HepG2 (cell line): ENCODE results near the gene BLOC1S4. TPM values are rescaled to one million over a fixed set of nuclear protein-coding genes. Genes with fewer than 3 reads are reported as not detected.

Source experiments
- ATM ChIP-seq: fragments of 450-650 bp; IDR thresholded peaks from 2 replicates; pipeline ENCODE4 v1.7.1; 2017; ENCODE audit warnings: mild to moderate bottlenecking, borderline replicate concordance
- CC2D1A ChIP-seq: sonication (generic); formaldehyde crosslinking; IDR thresholded peaks from 2 replicates; pipeline ENCODE4 v1.8.1; 2023; ENCODE audit warnings: mild to moderate bottlenecking, missing genetic modification reagents
- FOXK1 ChIP-seq: sonication (generic); formaldehyde crosslinking; IDR thresholded peaks from 2 replicates; pipeline ENCODE4 v1.4.0; 2020; ENCODE audit warnings: low read depth, missing genetic modification reagents, borderline replicate concordance
- GATAD1 ChIP-seq: IDR thresholded peaks from 2 replicates; pipeline ENCODE4 v1.6.1; 2016; ENCODE audit warnings: missing genetic modification reagents, missing compliant biosample characterization
- HMGA1 ChIP-seq: sonication (generic); formaldehyde crosslinking; conservative IDR thresholded peaks from 2 replicates; pipeline ENCODE4 v1.4.0; 2020; ENCODE audit warnings: missing genetic modification reagents
- MIER3 ChIP-seq: IDR thresholded peaks from 2 replicates; pipeline ENCODE4 v1.6.1; 2016; ENCODE audit warnings: missing compliant biosample characterization, borderline replicate concordance
- NPAS2 ChIP-seq: sonication (generic); formaldehyde crosslinking; IDR thresholded peaks from 2 replicates; pipeline ENCODE4 v1.8.0; 2022; ENCODE audit warnings: mild to moderate bottlenecking, missing genetic modification reagents, borderline replicate concordance
- RAD51 ChIP-seq: fragments of 450-650 bp; IDR thresholded peaks from 2 replicates; pipeline ENCODE4 v1.6.1; 2016; ENCODE audit warnings: borderline replicate concordance
- RFXANK ChIP-seq: IDR thresholded peaks from 2 replicates; pipeline ENCODE4 v1.6.1; 2016
- RFXAP ChIP-seq: sonication (generic); formaldehyde crosslinking; IDR thresholded peaks from 2 replicates; pipeline ENCODE4 v1.4.0; 2020; ENCODE audit warnings: missing genetic modification reagents, borderline replicate concordance
- SIX1 ChIP-seq: sonication (generic); formaldehyde crosslinking; IDR thresholded peaks from 2 replicates; pipeline ENCODE4 v1.4.0; 2020; ENCODE audit warnings: missing genetic modification reagents, borderline replicate concordance
- STAG1 ChIP-seq: sonication (generic); formaldehyde crosslinking; IDR thresholded peaks from 2 replicates; pipeline ENCODE4 v1.4.0; 2020; ENCODE audit warnings: missing genetic modification reagents
- ZMYM4 ChIP-seq: sonication (generic); formaldehyde crosslinking; IDR thresholded peaks from 2 replicates; pipeline ENCODE4 v1.8.1; 2023; ENCODE audit warnings: mild to moderate bottlenecking, missing genetic modification reagents
- ZNF224 ChIP-seq: sonication (generic); formaldehyde crosslinking; IDR thresholded peaks from 2 replicates; pipeline ENCODE4 v1.5.0; 2020; ENCODE audit warnings: mild to moderate bottlenecking, missing genetic modification reagents
- ZNF337 ChIP-seq: sonication (generic); formaldehyde crosslinking; IDR thresholded peaks from 2 replicates; pipeline ENCODE4 v1.5.1; 2020; ENCODE audit warnings: missing genetic modification reagents, low read depth, mild to moderate bottlenecking, borderline replicate concordance
- ZSCAN25 ChIP-seq: sonication (generic); formaldehyde crosslinking; IDR thresholded peaks from 2 replicates; pipeline ENCODE4 v1.8.0; 2022; ENCODE audit warnings: mild to moderate bottlenecking, missing genetic modification reagents
- polyA plus RNA-seq, 8 experiments: library from polyadenylated mRNA; depleted of rRNA in 3 of 8; stranded (reverse) in 7 of 8; unstranded in 1 of 8; fragments of >200 nt; fragmentation: Illumina TruSeq in 4 of 8; extraction: Trizol in 4 of 8; gene quantifications; 2 replicates each; pipeline versions ENCODE4 v1.2.1 to v1.2.3, GENCODE V29; 2011 to 2016; ENCODE audit warnings: low read depth in 4 of 8, missing spikeins in 1 of 8, mixed read lengths in 1 of 8; ENCODE audit not compliant: insufficient read depth in 1 of 8
- total RNA-seq, 5 experiments: library from RNA; depleted of rRNA; stranded (reverse); fragments of >200 nt; fragmentation: Illumina TruSeq; extraction: Trizol; gene quantifications; 2 replicates each; pipeline ENCODE4 v1.2.3, GENCODE V29; 2016; ENCODE audit warnings: low read depth in 1 of 5
- TF ChIP-seq, protein P1 (sequence below): sonication (generic); formaldehyde crosslinking; IDR thresholded peaks from 2 replicates; pipeline ENCODE4 v1.5.0; 2020; ENCODE audit warnings: mild to moderate bottlenecking, missing genetic modification reagents
- TF ChIP-seq, protein P2 (sequence below): sonication (generic); formaldehyde crosslinking; IDR thresholded peaks from 2 replicates; pipeline ENCODE4 v1.8.0; 2022; ENCODE audit warnings: missing genetic modification reagents, low read depth, mild to moderate bottlenecking, borderline replicate concordance
- TF ChIP-seq, protein P3 (sequence below): sonication (generic); formaldehyde crosslinking; IDR thresholded peaks from 2 replicates; pipeline ENCODE4 v1.8.1; 2023; ENCODE audit warnings: mild to moderate bottlenecking, inconsistent platforms, moderate library complexity, missing genetic modification reagents, borderline replicate concordance
- TF ChIP-seq, protein P4 (sequence below): IDR thresholded peaks from 2 replicates; pipeline ENCODE4 v1.6.1; 2016; ENCODE audit warnings: missing compliant biosample characterization, missing genetic modification reagents, borderline replicate concordance
- TF ChIP-seq, protein P5 (sequence below): sonication (generic); formaldehyde crosslinking; IDR thresholded peaks from 2 replicates; pipeline ENCODE4 v1.5.0; 2020; ENCODE audit warnings: missing genetic modification reagents
- TF ChIP-seq, protein P6 (sequence below): sonication (generic); formaldehyde crosslinking; IDR thresholded peaks from 2 replicates; pipeline ENCODE4 v1.5.0; 2020; ENCODE audit warnings: missing genetic modification reagents

BLOC1S4 gene
- total and polyA plus RNA-seq, 2 of the 13 experiments (the other 11 are each of a cell fraction or from before 2014, with no cell fraction given), result 15.5 to 20.9 TPM

DNA sequence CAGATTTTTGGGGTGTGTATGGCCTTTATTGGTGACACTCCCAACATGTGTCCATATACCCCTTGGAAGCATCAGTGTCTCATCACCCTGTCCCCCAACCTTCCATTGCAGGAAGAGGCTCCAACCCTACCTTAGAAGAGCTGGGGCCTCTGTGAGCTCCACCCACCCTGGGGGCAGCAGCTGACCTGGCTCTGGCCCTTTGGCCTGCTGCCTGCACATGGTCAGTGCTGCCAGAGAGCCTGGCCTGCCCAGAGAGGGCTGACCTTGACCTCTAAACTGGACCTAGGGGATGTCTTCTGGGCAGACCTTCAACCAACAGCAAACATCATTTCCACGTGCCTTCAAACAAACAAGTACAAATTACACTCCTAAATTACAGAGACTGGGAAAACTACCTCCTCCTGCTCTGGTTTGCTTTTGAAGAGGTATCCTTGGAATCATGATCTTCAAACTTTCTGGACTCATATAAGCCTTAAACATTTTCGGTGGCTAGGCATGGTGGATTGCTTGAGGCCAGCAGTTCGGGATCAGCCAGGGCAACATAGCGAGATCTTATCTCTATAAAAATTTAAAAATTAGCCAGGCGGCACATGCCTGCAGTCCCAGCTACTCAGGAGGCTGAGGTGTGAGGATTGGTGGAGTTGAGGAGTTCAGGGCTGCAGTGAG is 39.2 kb downstream of the BLOC1S4 start (continued):
- TF ChIP-seq ATM (no peak), ZSCAN25 (CRISPR knock-in tag) (peak; percentile 46; the same call in 1 of the 2 replicates), CC2D1A (CRISPR knock-in tag) (no peak), MIER3 (CRISPR knock-in tag) (peak; percentile 90; the same call in 1 of the 2 replicates), RFXAP (CRISPR knock-in tag) (peak; percentile 91), ZNF337 (CRISPR knock-in tag) (no peak), STAG1 (CRISPR knock-in tag) (peak; percentile 22; the same call in 1 of the 2 replicates), FOXK1 (CRISPR knock-in tag) (peak; percentile 85), RFXANK (CRISPR knock-in tag) (no peak), ZMYM4 (peak; percentile 83), NPAS2 (CRISPR knock-in tag) (no peak), ZNF224 (CRISPR knock-in tag) (peak; percentile 73; the same call in 1 of the 2 replicates), HMGA1 (no peak), GATAD1 (CRISPR knock-in tag) (peak; percentile 76), RAD51 (no peak), SIX1 (CRISPR knock-in tag) (peak; percentile 71; the same call in 1 of the 2 replicates)
- TF ChIP-seq, protein P1, sequence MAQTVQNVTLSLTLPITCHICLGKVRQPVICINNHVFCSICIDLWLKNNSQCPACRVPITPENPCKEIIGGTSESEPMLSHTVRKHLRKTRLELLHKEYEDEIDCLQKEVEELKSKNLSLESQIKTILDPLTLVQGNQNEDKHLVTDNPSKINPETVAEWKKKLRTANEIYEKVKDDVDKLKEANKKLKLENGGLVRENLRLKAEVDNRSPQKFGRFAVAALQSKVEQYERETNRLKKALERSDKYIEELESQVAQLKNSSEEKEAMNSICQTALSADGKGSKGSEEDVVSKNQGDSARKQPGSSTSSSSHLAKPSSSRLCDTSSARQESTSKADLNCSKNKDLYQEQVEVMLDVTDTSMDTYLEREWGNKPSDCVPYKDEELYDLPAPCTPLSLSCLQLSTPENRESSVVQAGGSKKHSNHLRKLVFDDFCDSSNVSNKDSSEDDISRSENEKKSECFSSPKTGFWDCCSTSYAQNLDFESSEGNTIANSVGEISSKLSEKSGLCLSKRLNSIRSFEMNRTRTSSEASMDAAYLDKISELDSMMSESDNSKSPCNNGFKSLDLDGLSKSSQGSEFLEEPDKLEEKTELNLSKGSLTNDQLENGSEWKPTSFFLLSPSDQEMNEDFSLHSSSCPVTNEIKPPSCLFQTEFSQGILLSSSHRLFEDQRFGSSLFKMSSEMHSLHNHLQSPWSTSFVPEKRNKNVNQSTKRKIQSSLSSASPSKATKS (CRISPR knock-in tag), result 0 out of 2 replicates have a peak, but pooled peaks have one; percentile 43
- TF ChIP-seq, protein P2, sequence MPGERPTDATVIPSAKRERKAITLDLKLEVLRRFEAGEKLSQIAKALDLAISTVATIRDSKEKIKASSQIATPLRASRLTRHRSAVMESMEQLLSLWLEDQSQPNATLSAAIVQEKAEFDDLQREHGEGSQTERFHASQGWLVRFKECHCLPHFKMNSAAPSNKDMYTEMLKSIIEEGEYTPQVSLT (CRISPR knock-in tag), result no peak
- TF ChIP-seq, protein P3, sequence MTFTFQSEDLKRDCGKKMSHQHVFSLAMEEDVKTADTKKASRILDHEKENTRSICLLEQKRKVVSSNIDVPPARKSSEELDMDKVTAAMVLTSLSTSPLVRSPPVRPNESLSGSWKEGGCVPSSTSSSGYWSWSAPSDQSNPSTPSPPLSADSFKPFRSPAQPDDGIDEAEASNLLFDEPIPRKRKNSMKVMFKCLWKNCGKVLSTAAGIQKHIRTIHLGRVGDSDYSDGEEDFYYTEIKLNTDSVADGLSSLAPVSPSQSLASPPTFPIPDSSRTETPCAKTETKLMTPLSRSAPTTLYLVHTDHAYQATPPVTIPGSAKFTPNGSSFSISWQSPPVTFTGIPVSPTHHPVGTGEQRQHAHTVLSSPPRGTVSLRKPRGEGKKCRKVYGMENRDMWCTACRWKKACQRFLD (CRISPR knock-in tag), result peak; percentile 69; the same call in 1 of the 2 replicates
- TF ChIP-seq, protein P4, sequence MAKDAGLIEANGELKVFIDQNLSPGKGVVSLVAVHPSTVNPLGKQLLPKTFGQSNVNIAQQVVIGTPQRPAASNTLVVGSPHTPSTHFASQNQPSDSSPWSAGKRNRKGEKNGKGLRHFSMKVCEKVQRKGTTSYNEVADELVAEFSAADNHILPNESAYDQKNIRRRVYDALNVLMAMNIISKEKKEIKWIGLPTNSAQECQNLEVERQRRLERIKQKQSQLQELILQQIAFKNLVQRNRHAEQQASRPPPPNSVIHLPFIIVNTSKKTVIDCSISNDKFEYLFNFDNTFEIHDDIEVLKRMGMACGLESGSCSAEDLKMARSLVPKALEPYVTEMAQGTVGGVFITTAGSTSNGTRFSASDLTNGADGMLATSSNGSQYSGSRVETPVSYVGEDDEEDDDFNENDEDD (CRISPR knock-in tag), result peak; percentile 74; the same call in 1 of the 2 replicates
- TF ChIP-seq, protein P5, sequence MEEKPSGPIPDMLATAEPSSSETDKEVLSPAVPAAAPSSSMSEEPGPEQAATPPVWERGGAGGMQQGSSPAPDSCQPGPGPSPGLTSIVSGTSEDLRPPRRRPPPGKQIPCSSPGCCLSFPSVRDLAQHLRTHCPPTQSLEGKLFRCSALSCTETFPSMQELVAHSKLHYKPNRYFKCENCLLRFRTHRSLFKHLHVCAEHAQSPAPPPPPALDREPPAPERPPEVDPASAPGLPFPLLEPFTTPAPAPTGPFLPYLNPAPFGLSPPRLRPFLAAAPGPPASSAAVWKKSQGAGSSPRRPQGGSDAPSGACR (CRISPR knock-in tag), result 0 out of 2 replicates have a peak, but pooled peaks have one; percentile 49
- TF ChIP-seq, protein P6, sequence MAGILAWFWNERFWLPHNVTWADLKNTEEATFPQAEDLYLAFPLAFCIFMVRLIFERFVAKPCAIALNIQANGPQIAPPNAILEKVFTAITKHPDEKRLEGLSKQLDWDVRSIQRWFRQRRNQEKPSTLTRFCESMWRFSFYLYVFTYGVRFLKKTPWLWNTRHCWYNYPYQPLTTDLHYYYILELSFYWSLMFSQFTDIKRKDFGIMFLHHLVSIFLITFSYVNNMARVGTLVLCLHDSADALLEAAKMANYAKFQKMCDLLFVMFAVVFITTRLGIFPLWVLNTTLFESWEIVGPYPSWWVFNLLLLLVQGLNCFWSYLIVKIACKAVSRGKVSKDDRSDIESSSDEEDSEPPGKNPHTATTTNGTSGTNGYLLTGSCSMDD (CRISPR knock-in tag), result no peak
